Activated B cell treated with CpG ODN at 0.5 μM for 24 hours (primary cell): ENCODE measurements around the gene LYPD5. TPM values are rescaled to one million over a fixed set of nuclear protein-coding genes. Genes with fewer than 3 reads are reported as not detected.

Experiments used
- ATAC-seq: fragments of 200-7000 bp; cut with Tn5 transposase; one replicate; pipeline ENCODE4 v1.10.0; 2021; ENCODE audit warnings: low read depth, mild to moderate bottlenecking, moderate library complexity
- CTCF ChIA-PET: fragments of 350-600 bp; sonication (Branson Sonifier 250); formaldehyde crosslinking; loops from one replicate; lab custom pipeline; 2021; ENCODE audit warnings: antibody characterized with exemption; lab: Charles Lee
- POLR2A ChIA-PET: fragments of 350-600 bp; sonication (Branson Sonifier 250); formaldehyde crosslinking; loops from one replicate; lab custom pipeline; 2021; ENCODE audit warnings: antibody characterized with exemption; lab: Charles Lee
- DNase-seq: peaks from one replicate; pipeline ENCODE4 v3.0.0; 2022
- H3K27ac Mint-ChIP-seq: one replicate; pipeline ENCODE4 v1.8.0; 2020; ENCODE audit warnings: mixed read lengths
- H3K27me3 Mint-ChIP-seq: one replicate; pipeline ENCODE4 v1.8.0; 2021; ENCODE audit warnings: mixed read lengths
- H3K36me3 Mint-ChIP-seq: one replicate; pipeline ENCODE4 v1.8.0; 2021; ENCODE audit warnings: low read depth, mixed read lengths
- H3K4me1 Mint-ChIP-seq: one replicate; pipeline ENCODE4 v1.8.0; 2021; ENCODE audit warnings: mixed read lengths
- H3K4me3 Mint-ChIP-seq: one replicate; pipeline ENCODE4 v1.8.0; 2020; ENCODE audit warnings: mild to moderate bottlenecking, mixed read lengths
- H3K9me3 Mint-ChIP-seq: one replicate; pipeline ENCODE4 v1.8.0; 2020; ENCODE audit warnings: mixed read lengths
- CTCF ChIP-seq: fragments of 200-600 bp; IDR thresholded peaks from one replicate; pipeline ENCODE4 v1.8.0; 2022; ENCODE audit warnings: antibody characterized with exemption, mild to moderate bottlenecking
- intact Hi-C: fragments of 100-400 bp; cut with micrococcal nuclease; formaldehyde crosslinking; loops from one replicate; pipeline ENCODE4 v1.15.1; 2024
- total RNA-seq: library from RNA; stranded (reverse); gene quantifications from 2 replicates; pipeline ENCODE4 v1.2.3, GENCODE V29; 2022

LYPD5 gene
- total RNA-seq, result 0.44 TPM in 1 of 2 replicates, not detected in the other

- Mint-ChIP-seq H3K27ac (no peak within 1 kb of the TSS), H3K36me3 (no peaks in the 10 kb centered on the region), H3K27me3 (peaks cover 12% of the 10 kb centered on the region), H3K4me1 (peaks cover 12% of the 10 kb centered on the region), H3K9me3 (no peaks in the 10 kb centered on the region), H3K4me3 (no peak within 1 kb of the TSS)
- DNase-seq, result no peak
- TF ChIP-seq CTCF, result no peak
- intact Hi-C loops, result no loop called here
- ChIA-PET POLR2A (interaction anchor here (0.6 kb wide), 1 partner anchor 363 kb away, joined by 3 read pairs; no protein-coding TSS in a partner anchor), CTCF (no interaction called here)
- ATAC-seq, result no peak
Measured at GRCh38 chr19:43802216-43802951, at the start of gene LYPD5. Gene LYPD5 (minus strand): TSS chr19:43802447. CDS start chr19:43802380, 67 bp downstream.

- H3K4me3 Mint-ChIP-seq, result no peak overlapping the region
Measured at GRCh38 chr19:43848821-43849220, 46.6 kb upstream of the LYPD5 start.

GRCh38 chr19:43847884-43848283 lies 45.6 kb upstream of the LYPD5 start:
- H3K9me3 Mint-ChIP-seq, result peaks cover 39% of the 10 kb centered on the region
- ATAC-seq, result no peak
- no peak overlapping the region for H3K27ac Mint-ChIP-seq
- no peak for TF ChIP-seq CTCF
- peaks cover 72% of the 10 kb centered on the region for H3K36me3 Mint-ChIP-seq
- no peak for DNase-seq
- CTCF ChIA-PET, result no interaction called here
- no peak overlapping the region for H3K4me3 Mint-ChIP-seq
- POLR2A ChIA-PET, result no interaction called here
- no peaks in the 10 kb centered on the region for H3K27me3 Mint-ChIP-seq
- intact Hi-C loops, result no loop called here
- no peaks in the 10 kb centered on the region for H3K4me1 Mint-ChIP-seq

More at GRCh38 chr19:43848821-43849220, 46.6 kb upstream of the LYPD5 start:
- CTCF ChIA-PET, result no interaction called here
- intact Hi-C loops, result no loop called here
- POLR2A ChIA-PET, result no interaction called here
- peaks cover 64% of the 10 kb centered on the region for H3K36me3 Mint-ChIP-seq
- ATAC-seq (no peak), DNase-seq (no peak)
- peaks cover 41% of the 10 kb centered on the region for H3K9me3 Mint-ChIP-seq
- H3K4me1 Mint-ChIP-seq, result no peaks in the 10 kb centered on the region
- no peak overlapping the region for H3K27ac Mint-ChIP-seq
- no peak for TF ChIP-seq CTCF
- H3K27me3 Mint-ChIP-seq, result no peaks in the 10 kb centered on the region

GRCh38 chr19:43847246-43847645 lies 45.0 kb upstream of the LYPD5 start:
- TF ChIP-seq CTCF, result no peak
- Mint-ChIP-seq H3K36me3 (peaks cover 72% of the 10 kb centered on the region), H3K27ac (no peak overlapping the region), H3K4me3 (no peak overlapping the region), H3K27me3 (no peaks in the 10 kb centered on the region), H3K9me3 (peaks cover 33% of the 10 kb centered on the region), H3K4me1 (no peaks in the 10 kb centered on the region)
- ChIA-PET CTCF (no interaction called here), POLR2A (interaction anchor here (0.7 kb wide), 1 partner anchor 74 kb away, joined by 4 read pairs; no protein-coding TSS in a partner anchor)
- intact Hi-C loops, result no loop called here
- DNase-seq, result no peak
- ATAC-seq, result no peak

GRCh38 chr19:43842007-43842406 lies 39.8 kb upstream of the LYPD5 start:
- no peaks in the 10 kb centered on the region for H3K27me3 Mint-ChIP-seq
- H3K9me3 Mint-ChIP-seq, result peaks cover 40% of the 10 kb centered on the region
- ATAC-seq (no peak), DNase-seq (no peak)
- no peak overlapping the region for H3K4me3 Mint-ChIP-seq
- TF ChIP-seq CTCF, result no peak
- H3K36me3 Mint-ChIP-seq, result peaks cover 88% of the 10 kb centered on the region
- no peaks in the 10 kb centered on the region for H3K4me1 Mint-ChIP-seq
- H3K27ac Mint-ChIP-seq, result no peak overlapping the region
- ChIA-PET CTCF (no interaction called here), POLR2A (no interaction called here)
- intact Hi-C loops, result no loop called here
